ENCODE measurements around the gene ESRRB. TPM values are rescaled to one million over a fixed set of nuclear protein-coding genes. Genes with fewer than 3 reads are reported as not detected.

The ESRRB gene
- total RNA-seq, 2 donors from 2014 or later, result 1.1 to 1.2 TPM

GRCh38 chr14:76423534-76423933 lies 47.6 kb downstream of the ESRRB start:
- WGBS, 2 experiments (ENCODE audit: insufficient coverage in 1 of 2, insufficient read length in 1 of 2), result 92 to 100% methylated on average over 2 to 4 of the region's 5 CpGs
- Histone ChIP-seq H3K4me1 (ENCODE audit: control insufficient read depth, insufficient read depth, low read length) (no peaks in the 10 kb centered on the region), H3K36me3 (ENCODE audit: control insufficient read depth, insufficient read depth, low read length) (no peaks in the 10 kb centered on the region), H3K9me3 (ENCODE audit: control insufficient read depth, low read length) (no peaks in the 10 kb centered on the region), H3K27ac (ENCODE audit: low read depth, low read length) (no peak overlapping the region), H3K4me3 (ENCODE audit: low read length) (no peak overlapping the region), H3K27me3 (ENCODE audit: control insufficient read depth, insufficient read depth, low read length, poor library complexity, severe bottlenecking) (no peaks in the 10 kb centered on the region), H3K9ac (ENCODE audit: extremely low read depth, low read length, poor library complexity, severe bottlenecking) (no peak overlapping the region)
- Mint-ChIP-seq H3K27ac (no peak overlapping the region), H3K9me3 (peaks cover 2% of the 10 kb centered on the region), H3K36me3 (ENCODE audit: low read depth) (no peaks in the 10 kb centered on the region), H3K27me3 (ENCODE audit: insufficient read depth) (no peaks in the 10 kb centered on the region), H3K4me3 (no peak overlapping the region), H3K4me1 (peaks cover 6% of the 10 kb centered on the region)
- peak; percentile 34 for DNase-seq
- TF ChIP-seq CTCF (conservative IDR thresholded peaks at IDR 0.05), result no peak

DNA sequence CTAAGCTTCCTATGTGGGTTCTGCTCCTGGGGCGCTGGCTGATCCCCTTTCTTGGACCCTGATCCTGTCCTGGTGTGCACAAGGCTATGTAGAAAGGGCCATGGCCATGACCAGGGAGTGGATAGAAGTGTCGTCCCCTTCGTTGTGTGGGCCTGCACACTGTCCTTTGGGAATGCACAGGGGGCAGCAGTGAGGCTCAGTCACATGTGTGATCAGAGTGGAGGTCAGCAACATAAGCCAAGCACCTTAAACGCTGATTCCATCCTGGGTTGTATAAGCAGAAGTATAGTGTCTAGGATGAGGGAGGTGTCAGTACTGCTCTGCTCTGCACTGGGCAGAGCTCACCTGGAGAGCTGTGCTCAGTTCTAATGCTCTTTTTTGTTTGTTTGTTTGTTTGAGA lies 48.4 kb downstream of the ESRRB start:
- H3K27me3 Mint-ChIP-seq (ENCODE audit: insufficient read depth), result no peaks in the 10 kb centered on the region
- no peak overlapping the region for H3K27ac Mint-ChIP-seq
- Histone ChIP-seq H3K27ac (ENCODE audit: low read depth, low read length) (no peak overlapping the region), H3K4me1 (ENCODE audit: control insufficient read depth, insufficient read depth, low read length) (no peaks in the 10 kb centered on the region), H3K36me3 (ENCODE audit: control insufficient read depth, insufficient read depth, low read length) (no peaks in the 10 kb centered on the region), H3K4me3 (ENCODE audit: low read length) (no peak overlapping the region), H3K9me3 (ENCODE audit: control insufficient read depth, low read length) (no peaks in the 10 kb centered on the region), H3K27me3 (ENCODE audit: control insufficient read depth, insufficient read depth, low read length, poor library complexity, severe bottlenecking) (no peaks in the 10 kb centered on the region), H3K9ac (ENCODE audit: extremely low read depth, low read length, poor library complexity, severe bottlenecking) (no peak overlapping the region)
- no peaks in the 10 kb centered on the region for H3K36me3 Mint-ChIP-seq (ENCODE audit: low read depth)
- 81 to 89% methylated on average over 3 to 4 of the region's 4 CpGs for WGBS, 2 experiments (ENCODE audit: insufficient coverage in 1 of 2, insufficient read length in 1 of 2)
- no peak overlapping the region for H3K4me3 Mint-ChIP-seq
- DNase-seq, result no peak
- peak; percentile 63 for TF ChIP-seq CTCF (conservative IDR thresholded peaks at IDR 0.05)
- H3K4me1 Mint-ChIP-seq, result peaks cover 6% of the 10 kb centered on the region
- H3K9me3 Mint-ChIP-seq, result peaks cover 2% of the 10 kb centered on the region

DNA sequence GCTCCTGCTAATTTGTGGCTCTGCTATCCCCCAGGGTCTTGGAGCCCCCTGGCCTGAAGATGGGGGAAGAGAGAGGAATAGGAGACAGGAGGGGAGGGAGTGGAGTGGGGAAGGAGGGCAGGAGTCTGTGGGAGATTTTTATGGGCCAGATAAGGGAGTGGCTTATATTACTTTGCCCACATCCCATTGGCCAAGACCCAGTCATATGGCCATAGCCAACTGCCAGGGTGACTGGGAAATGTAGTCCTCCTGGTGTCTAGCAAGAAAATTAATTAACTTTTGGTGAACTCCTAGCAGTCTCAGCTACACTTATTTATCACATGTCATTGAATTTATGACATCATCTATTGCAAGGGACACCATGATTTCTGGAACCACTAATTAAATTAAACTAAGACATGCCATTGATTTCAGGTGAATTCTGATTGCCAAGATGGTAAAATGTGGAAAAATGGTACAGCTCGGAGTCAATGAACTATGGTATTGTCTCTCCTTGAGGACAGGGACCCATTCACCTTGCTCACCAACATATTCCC lies 50.3 kb downstream of the ESRRB start:
- Mint-ChIP-seq H3K9me3 (peaks cover 2% of the 10 kb centered on the region), H3K36me3 (ENCODE audit: low read depth) (no peaks in the 10 kb centered on the region), H3K4me3 (no peak overlapping the region), H3K27ac (no peak overlapping the region), H3K4me1 (peaks cover 3% of the 10 kb centered on the region), H3K27me3 (ENCODE audit: insufficient read depth) (peaks cover under 1% of the 10 kb centered on the region)
- WGBS, 2 experiments (ENCODE audit: insufficient coverage in 1 of 2, insufficient read length in 1 of 2), result 80 to 93% methylated on average over 1 of the region's 1 CpG
- Histone ChIP-seq H3K4me1 (ENCODE audit: control insufficient read depth, insufficient read depth, low read length) (no peaks in the 10 kb centered on the region), H3K27me3 (ENCODE audit: control insufficient read depth, insufficient read depth, low read length, poor library complexity, severe bottlenecking) (no peaks in the 10 kb centered on the region), H3K9me3 (ENCODE audit: control insufficient read depth, low read length) (no peaks in the 10 kb centered on the region), H3K36me3 (ENCODE audit: control insufficient read depth, insufficient read depth, low read length) (no peaks in the 10 kb centered on the region), H3K27ac (ENCODE audit: low read depth, low read length) (no peak overlapping the region), H3K9ac (ENCODE audit: extremely low read depth, low read length, poor library complexity, severe bottlenecking) (no peak overlapping the region), H3K4me3 (ENCODE audit: low read length) (no peak overlapping the region)
- no peak for DNase-seq
- no peak for TF ChIP-seq CTCF (conservative IDR thresholded peaks at IDR 0.05)
